D721Med (cell line): ENCODE results near the gene ENOX1.

Experiments
- DNase-seq: peaks from one replicate; pipeline ENCODE4 v3.0.0; 2011; ENCODE audit warnings: low spot score; ENCODE audit not compliant: insufficient read length
- FAIRE-seq: peaks from 2 replicates; lab custom pipeline; 2011; peaks lifted over from hg19 to GRCh38; lab: Jason Lieb, UNC
- CTCF ChIP-seq: IDR thresholded peaks from 2 replicates; pipeline ENCODE4 v1.5.1; 2012; ENCODE audit warnings: mild to moderate bottlenecking, control low read depth; ENCODE audit not compliant: insufficient read depth; ENCODE audit errors: missing control alignments

ENOX1 gene

GRCh38 chr13:43730642-43731041 lies 56.1 kb downstream of the ENOX1 start:
- no peak for TF ChIP-seq CTCF
- FAIRE-seq (no peak), DNase-seq (no peak)

- TF ChIP-seq CTCF, result no peak
These were observed 58.4 kb downstream of the ENOX1 start for GRCh38 chr13:43728421-43728820.

GRCh38 chr13:43727856-43728255 lies 58.9 kb downstream of the ENOX1 start:
- FAIRE-seq (no peak), DNase-seq (no peak)
- no peak for TF ChIP-seq CTCF

More at GRCh38 chr13:43728421-43728820, 58.4 kb downstream of the ENOX1 start:
- DNase-seq, result no peak
- FAIRE-seq, result no peak

GRCh38 chr13:43725460-43725859 lies 61.3 kb downstream of the ENOX1 start:
- DNase-seq (no peak), FAIRE-seq (no peak)
- no peak for TF ChIP-seq CTCF

- no peak for TF ChIP-seq CTCF
- no peak for FAIRE-seq
- DNase-seq, result no peak
These were observed 65.9 kb downstream of the ENOX1 start for GRCh38 chr13:43720780-43721397.

GRCh38 chr13:43698758-43699157 lies 88.0 kb downstream of the ENOX1 start:
- TF ChIP-seq CTCF, result no peak
- FAIRE-seq (no peak), DNase-seq (no peak)

- FAIRE-seq, result no peak
- no peak for DNase-seq
- TF ChIP-seq CTCF, result no peak
These were observed 88.8 kb downstream of the ENOX1 start for GRCh38 chr13:43698009-43698408.
